ENCODE results near the gene PLCD3.

DNA sequence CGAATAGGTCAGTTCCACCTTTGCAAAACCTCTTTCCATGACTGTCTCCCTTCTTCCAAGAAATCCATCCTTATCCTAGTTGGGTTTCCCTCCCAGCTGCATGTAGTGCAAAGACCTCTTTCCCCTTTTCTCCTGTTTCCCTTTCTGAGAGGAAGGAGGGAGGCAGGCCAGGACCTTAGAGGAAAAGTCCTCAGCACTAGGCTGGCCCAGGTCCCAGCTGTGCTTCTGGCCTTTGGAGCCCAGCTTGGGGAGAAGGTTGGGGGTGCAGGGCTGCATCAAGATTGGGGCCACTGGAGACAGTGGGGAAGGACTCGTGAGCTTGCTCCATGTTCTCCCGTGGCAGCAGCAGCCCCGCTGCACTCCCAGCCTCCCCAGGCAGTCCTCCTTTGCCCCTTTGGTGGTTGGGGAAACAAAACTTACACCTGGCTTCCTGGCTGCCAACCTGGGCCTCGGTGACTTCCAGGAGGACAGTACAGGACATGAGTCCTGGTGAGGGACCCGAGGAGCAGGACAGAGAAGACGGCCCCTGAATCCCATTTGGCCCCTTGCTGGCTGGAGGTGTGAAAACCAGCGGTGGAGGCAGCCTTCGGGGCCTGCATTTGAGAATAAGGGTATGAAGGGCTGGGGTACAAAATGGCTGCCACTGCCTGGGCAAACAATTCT, 29.8 kb upstream of the PLCD3 start:
- TF ChIP-seq CTCF (conservative IDR thresholded peaks at IDR 0.05 in 1 of 2, IDR thresholded peaks at IDR 0.05 in 1 of 2; ENCODE audit: low read depth in 1 of 2, low read length in 2 of 2) (no peak), EZH2 (IDR thresholded peaks at IDR 0.05; ENCODE audit: low read length, missing control alignments) (no peak)
